Activated T-cell treated with anti-CD3 and anti-CD28 coated beads for 24 hours (primary cell): ENCODE data around the gene HMG20A.
"Not testable (repeated sequence)": the region's sequence is repeated elsewhere in the genome, so short reads cannot be mapped to it uniquely, and the experiment has no call there.

ENCODE experiments used
- DNase-seq: peaks from one replicate; pipeline ENCODE4 v3.0.0-alpha.2; 2020; ENCODE audit warnings: low read depth

HMG20A gene

GRCh38 chr15:77409259-77410156, 11.2 kb upstream of the HMG20A start:
- no peak for DNase-seq

DNA sequence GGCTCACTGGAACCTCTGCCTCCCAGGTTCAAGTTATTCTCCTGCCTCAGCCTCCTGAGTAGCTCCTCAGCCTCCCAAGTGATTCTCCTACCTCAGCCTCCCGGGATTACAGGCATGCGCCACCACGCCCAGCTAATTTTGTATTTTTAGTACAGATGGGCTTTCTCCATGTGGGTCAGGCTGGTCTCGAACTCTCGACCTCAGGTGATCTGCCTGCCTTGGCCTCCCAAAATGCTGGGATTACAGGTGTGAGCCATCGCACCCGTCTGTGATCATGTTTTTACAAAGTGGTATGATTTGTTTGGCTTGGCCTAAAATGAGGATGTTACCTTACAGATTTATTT, 10.6 kb upstream of the HMG20A start:
- not testable (repeated sequence) for DNase-seq

DNA sequence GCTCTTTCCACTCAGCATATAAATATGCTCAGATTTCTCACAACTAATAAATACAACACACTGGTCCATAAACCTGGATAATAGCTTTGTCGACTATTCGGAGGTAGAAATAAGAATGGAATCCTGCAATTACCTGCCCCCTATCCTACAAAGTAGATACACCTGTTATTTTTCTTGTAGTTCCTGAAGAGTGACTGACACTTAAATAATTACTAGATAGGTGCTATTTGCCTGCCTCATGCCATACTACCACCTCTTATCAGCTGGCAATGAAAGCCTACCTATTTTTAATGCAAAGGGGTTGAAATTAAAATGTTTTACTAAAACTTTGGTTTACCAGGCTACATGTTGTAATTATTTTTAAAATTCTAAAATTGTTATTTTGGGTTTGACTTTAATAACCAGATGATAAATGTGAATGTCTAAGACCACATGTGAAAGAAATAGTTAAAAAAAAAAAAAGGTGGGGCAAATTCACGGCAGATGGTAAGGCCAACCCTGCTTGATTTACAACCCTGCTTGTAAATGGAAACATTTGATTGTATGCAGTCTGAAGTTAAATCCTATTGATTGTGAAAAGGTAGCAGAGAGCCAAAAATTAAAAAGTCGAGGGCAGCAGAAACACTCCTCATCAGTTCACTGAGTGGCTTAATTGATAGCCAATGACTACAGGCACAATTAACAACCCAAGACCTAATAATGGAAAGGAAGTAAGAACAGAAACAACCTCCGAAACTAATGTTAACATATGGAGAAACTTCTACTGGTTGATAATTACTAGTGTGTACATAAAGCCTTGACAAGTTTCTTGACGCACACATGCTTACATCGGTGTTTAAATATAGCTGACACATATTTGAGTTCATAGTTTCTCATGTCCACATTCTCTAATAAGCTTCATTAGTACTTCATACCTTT, 9.7 kb upstream of the HMG20A start:
- DNase-seq: no peak

GRCh38 chr15:77411619-77411976, 9.1 kb upstream of the HMG20A start:
- DNase-seq: no peak

- DNase-seq: no peak
Measured at GRCh38 chr15:77412972-77413698, 7.6 kb upstream of the HMG20A start.

- no peak for DNase-seq
Measured at GRCh38 chr15:77413699-77414349, 6.9 kb upstream of the HMG20A start.

DNA sequence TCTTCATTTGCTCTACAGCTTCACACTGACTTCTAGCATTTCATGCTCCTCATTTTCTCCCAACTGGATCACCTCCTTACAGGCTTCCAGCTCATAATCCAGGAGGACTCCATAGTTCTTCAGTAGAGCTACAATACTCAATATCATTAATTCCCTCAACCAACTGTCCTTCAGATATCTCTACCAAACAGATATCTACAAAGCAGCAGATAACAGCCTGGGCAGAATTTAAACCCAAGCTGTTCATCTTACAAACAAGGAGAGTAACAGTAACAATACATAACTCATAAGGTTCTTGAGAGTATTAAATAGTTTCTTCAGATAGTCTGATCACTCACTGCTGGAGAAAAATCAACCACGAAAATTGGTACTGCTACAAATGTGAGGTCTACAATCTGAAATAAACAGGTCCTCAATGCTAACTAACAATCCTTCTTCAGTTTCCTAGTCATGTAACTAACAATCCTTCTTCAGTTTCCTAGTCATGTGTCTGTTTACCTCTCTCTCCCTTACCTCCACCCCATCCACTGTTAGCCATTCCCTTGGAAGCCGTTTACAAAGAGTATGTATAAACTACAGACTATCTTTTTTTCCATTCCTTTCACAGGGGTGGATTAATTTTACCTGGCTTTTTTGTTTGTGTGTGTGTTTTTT, 5.8 kb upstream of the HMG20A start:
- no peak for DNase-seq

- DNase-seq: no peak
Measured at GRCh38 chr15:77415450-77416147, 5.1 kb upstream of the HMG20A start.

DNA sequence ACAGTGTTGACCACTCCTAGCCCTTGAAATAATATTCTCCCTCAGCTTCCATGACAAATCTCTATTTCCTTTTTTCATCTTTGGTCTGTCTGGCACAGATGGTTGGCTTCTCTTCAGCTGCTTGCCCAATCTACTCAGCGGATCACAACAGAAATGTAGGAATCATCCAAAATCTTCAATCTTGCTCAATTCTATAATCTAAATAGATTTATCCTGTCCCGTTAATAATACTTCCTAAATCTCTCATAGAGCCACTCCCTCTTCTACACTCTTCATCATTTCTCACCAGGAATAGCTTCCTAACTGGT, 4.6 kb upstream of the HMG20A start:
- DNase-seq: no peak

GRCh38 chr15:77416954-77417353, 3.7 kb upstream of the HMG20A start:
- DNase-seq: no peak

DNA sequence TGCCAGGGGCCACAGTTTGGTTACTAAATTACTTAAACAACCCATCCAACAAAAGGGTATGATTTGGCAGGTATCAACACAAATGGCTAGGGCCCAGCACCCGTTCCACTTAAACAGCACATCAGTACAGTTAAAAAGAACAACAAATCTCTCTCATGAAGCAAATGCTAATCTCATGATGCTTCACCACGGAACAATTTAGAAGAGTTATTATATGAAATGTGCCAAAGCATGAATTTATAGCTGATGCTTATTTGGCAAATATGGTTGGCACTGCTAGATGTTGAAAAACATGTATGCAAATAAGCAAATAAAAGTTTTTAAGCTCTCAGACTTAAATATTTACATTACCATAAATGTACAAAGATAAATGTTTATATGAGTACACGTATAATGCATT, 3.1 kb upstream of the HMG20A start:
- DNase-seq: no peak

DNA sequence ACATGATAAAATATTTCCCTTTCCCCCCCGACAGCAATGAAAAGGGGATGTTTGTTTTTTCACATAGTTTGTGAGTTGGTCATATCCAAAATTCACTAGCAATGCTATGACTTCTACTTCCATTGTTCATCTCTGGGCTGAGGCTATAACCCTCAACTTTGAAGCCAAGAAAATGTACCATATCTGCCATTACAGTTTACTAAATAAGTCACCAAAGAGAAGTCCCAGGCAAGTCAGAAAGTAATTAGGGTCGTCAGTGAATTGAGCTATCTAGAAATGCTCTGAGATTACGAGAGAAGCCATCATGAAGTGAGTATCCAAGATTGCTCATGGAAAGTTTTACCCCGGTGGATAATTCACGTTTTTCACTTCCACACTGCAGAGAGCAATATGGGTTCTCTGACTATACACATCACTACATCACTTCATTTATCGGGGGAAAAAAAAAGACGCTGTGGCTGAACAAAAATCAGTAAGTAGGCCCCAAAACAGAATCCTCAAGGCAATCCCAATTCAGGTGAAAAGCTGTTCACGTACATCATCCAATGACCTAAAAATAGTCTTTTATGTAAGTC, 2.2 kb upstream of the HMG20A start:
- no peak for DNase-seq

- DNase-seq: peak; percentile 44
Measured at GRCh38 chr15:77418966-77419835, 1.5 kb upstream of the HMG20A start.

DNA sequence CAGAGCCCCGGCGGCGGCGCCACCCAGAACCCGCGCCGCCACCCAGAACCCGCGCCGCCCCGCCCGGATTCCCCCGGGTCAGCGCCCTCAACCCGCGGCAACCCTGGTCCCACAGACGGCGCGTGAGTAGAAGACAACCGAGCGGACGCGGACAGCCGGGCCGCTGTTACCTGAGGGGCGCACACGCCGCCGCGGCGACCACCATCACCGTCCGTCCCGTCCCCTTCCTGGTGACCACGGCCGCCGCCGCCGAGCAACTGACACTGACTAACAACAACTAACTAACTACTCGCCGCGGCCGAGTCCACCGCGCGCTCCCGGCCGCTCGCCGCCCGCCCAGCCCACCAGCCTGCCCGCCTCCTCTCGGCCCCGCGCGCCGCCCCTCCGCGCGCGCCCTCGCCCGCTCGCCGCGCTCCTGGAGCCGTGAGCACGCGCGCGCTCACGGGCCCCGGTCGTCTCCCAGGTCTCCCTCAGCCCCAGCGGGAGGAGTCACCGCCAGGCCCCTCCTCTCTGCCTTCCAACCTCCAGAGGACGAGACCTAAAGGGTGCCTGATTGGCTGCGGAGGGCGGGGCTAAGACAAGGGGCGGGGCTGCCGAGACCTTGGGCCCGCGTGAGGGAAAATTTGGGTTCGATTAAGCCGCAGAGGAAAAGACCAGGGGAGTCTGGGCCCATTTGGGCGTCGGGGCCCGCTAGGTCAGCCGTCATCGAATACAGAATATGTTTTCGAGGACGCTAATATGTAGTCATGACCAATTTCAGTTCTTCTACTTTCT, 665 bp upstream of the HMG20A start, which contains the start of gene PEAK1:
Gene PEAK1, minus strand, starts transcription at position 269 of the 774 bp plus-strand sequence. CDS start 238,178 bp downstream, outside the sequence.
- DNase-seq: peak; percentile 99

- DNase-seq: no peak
Measured at GRCh38 chr15:77421370-77421700, 647 bp downstream of the HMG20A start.

GRCh38 chr15:77425104-77425503, 4.4 kb downstream of the HMG20A start:
- no peak for DNase-seq

DNA sequence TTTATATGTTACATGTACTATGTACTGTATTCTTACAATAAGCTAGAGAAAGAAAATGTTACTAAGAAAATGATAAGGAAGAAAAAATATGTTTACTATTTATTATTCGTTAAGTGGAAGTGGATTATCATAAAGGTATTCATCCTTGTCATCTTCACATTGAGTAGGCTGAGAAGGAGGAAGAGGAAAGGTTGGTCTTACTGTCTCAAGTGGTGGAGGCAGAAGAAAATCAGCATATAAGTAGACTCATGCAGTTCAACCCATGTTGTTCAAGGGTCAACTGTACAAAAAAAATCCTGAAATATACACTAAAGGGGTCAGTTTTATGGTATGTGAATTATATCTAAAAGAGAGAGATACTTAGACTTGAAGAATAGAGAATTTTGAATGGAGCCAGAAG, 5.7 kb downstream of the HMG20A start:
- no peak for DNase-seq

DNA sequence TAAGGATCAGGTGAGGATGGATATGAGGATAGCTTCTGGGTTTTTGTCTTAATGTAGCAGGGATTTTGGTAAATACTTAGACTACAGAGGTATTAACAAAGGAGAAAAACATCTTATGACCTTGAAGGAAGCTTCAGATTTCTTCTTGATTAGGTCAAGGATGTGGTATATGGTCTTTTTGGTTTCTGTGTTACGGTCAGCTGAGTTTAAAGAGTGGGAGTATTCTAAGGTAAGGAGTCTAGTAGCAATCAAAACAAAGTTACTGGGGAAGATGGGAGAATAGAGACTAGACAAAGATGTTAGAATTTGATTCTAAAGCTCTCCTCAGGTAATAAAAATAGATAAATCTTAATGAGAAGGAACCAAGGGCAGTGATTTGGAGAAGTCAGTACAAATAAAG, 6.2 kb downstream of the HMG20A start:
- DNase-seq: no peak

GRCh38 chr15:77430213-77430612, 9.5 kb downstream of the HMG20A start:
- no peak for DNase-seq
